ENCODE data around the gene MED8. TPM values are rescaled to one million over a fixed set of nuclear protein-coding genes. Genes with fewer than 3 reads are reported as not detected.

MED8 gene
- polyA plus RNA-seq, 1 experiment, result 52.0 TPM

- TF ChIP-seq CTCF (IDR thresholded peaks at IDR 0.05; ENCODE audit: insufficient read depth, low read depth, low read length), result no peak
- ChIA-PET POLR2A (no interaction called here), CTCF (no interaction called here)
- DNase-seq (ENCODE audit: low read depth), result no peak
- no peak overlapping the region for H3K4me3 ChIP-seq (ENCODE audit: low read depth, low read length)
- H3K36me3 ChIP-seq (ENCODE audit: control insufficient read depth, insufficient read depth, low read length), result no peaks in the 10 kb centered on the region; the same call in 1 of the 2 replicates
- H3K27me3 ChIP-seq (ENCODE audit: control insufficient read depth, insufficient read depth, low read length), result no peaks in the 10 kb centered on the region
Observed at GRCh38 chr1:43354471-43354870, 35.1 kb downstream of the MED8 start.

- no peak for DNase-seq (ENCODE audit: low read depth)
- H3K27me3 ChIP-seq (ENCODE audit: control insufficient read depth, insufficient read depth, low read length), result peaks cover 5% of the 10 kb centered on the region
- ChIA-PET POLR2A (no interaction called here), CTCF (interaction anchor here (1.4 kb wide), 1 partner anchor 12 kb away, joined by 4 read pairs; no protein-coding TSS in a partner anchor)
- no peak overlapping the region for H3K4me3 ChIP-seq (ENCODE audit: low read depth, low read length)
- TF ChIP-seq CTCF (IDR thresholded peaks at IDR 0.05; ENCODE audit: insufficient read depth, low read depth, low read length), result no peak
- H3K36me3 ChIP-seq (ENCODE audit: control insufficient read depth, insufficient read depth, low read length), result no peaks in the 10 kb centered on the region; the same call in 1 of the 2 replicates
Observed at GRCh38 chr1:43352881-43353280, 36.7 kb downstream of the MED8 start.

DNA sequence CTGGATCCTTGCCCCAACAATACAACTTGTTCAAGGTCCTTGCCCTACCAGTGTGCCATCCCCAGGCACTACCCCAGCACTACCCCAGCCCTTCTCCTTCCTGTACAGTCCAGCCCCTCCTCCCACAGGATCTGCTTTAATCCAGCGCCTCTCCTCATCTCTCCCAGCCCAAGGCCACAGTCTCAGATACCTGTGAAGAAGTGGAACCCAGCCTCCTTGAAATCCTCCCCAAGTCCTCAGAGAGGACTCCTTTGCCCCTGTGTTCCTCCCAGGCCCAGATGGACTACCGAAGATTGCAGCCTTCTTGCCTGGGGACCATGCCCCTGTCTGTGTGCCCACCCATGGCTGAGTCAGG, 37.3 kb downstream of the MED8 start:
- no peak overlapping the region for H3K4me3 ChIP-seq (ENCODE audit: low read depth, low read length)
- ChIA-PET POLR2A (no interaction called here), CTCF (interaction anchor here (1.4 kb wide), 1 partner anchor 12 kb away, joined by 4 read pairs; no protein-coding TSS in a partner anchor)
- H3K36me3 ChIP-seq (ENCODE audit: control insufficient read depth, insufficient read depth, low read length), result no peaks in the 10 kb centered on the region; the same call in 1 of the 2 replicates
- H3K27me3 ChIP-seq (ENCODE audit: control insufficient read depth, insufficient read depth, low read length), result peaks cover 6% of the 10 kb centered on the region
- TF ChIP-seq CTCF (IDR thresholded peaks at IDR 0.05; ENCODE audit: insufficient read depth, low read depth, low read length), result no peak
- no peak for DNase-seq (ENCODE audit: low read depth)

GRCh38 chr1:43351421-43352350, 37.9 kb downstream of the MED8 start:
- ChIA-PET CTCF (no interaction called here), POLR2A (no interaction called here)
- no peak for DNase-seq (ENCODE audit: low read depth)
- H3K36me3 ChIP-seq (ENCODE audit: control insufficient read depth, insufficient read depth, low read length), result no peaks in the 10 kb centered on the region; the same call in 1 of the 2 replicates
- peaks cover 6% of the 10 kb centered on the region for H3K27me3 ChIP-seq (ENCODE audit: control insufficient read depth, insufficient read depth, low read length)
- TF ChIP-seq CTCF (IDR thresholded peaks at IDR 0.05; ENCODE audit: insufficient read depth, low read depth, low read length), result no peak
- H3K4me3 ChIP-seq (ENCODE audit: low read depth, low read length), result no peak overlapping the region

DNA sequence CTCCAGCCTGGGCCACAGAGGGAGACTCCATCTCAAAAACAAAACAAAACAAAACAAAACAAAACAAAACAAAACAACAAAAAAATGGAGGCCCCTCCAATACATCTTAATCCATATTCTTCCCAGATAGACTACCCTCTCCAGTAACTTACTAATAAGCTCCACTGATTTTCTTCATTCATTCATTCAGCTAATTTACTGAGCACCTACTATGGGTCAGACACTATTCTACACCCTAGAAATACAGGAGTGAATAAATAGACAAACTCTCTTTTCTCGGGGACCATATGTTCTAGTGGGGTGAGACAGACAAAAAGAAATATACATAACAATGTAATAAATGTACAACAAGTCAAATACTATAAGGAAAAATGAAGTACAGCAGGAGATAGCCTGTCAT, 38.6 kb downstream of the MED8 start:
- H3K27me3 ChIP-seq (ENCODE audit: control insufficient read depth, insufficient read depth, low read length), result peaks cover 6% of the 10 kb centered on the region
- TF ChIP-seq CTCF (IDR thresholded peaks at IDR 0.05; ENCODE audit: insufficient read depth, low read depth, low read length), result no peak
- CTCF ChIA-PET, result no interaction called here
- POLR2A ChIA-PET, result no interaction called here
- H3K36me3 ChIP-seq (ENCODE audit: control insufficient read depth, insufficient read depth, low read length), result no peaks in the 10 kb centered on the region; the same call in 1 of the 2 replicates
- H3K4me3 ChIP-seq (ENCODE audit: low read depth, low read length), result no peak overlapping the region
- DNase-seq (ENCODE audit: low read depth), result no peak
